H9 (cell line): ENCODE data around the gene NT5DC1. TPM values are rescaled to one million over a fixed set of nuclear protein-coding genes. Genes with fewer than 3 reads are reported as not detected.

Experiments used
- DNase-seq: peaks from one replicate; pipeline ENCODE4 v3.0.0-alpha.2; 2017
- H2AFZ ChIP-seq: one replicate; pipeline ENCODE4 v1.6.1; 2013; ENCODE audit warnings: mild to moderate bottlenecking, low read length, control low read depth, moderate library complexity
- H2AK5ac ChIP-seq: 2 replicates; pipeline ENCODE4 v1.6.1; 2013; ENCODE audit warnings: low read length, control low read depth, mixed read lengths; ENCODE audit not compliant: insufficient read length
- H2BK120ac ChIP-seq: one replicate; pipeline ENCODE4 v1.6.1; 2013; ENCODE audit warnings: low read depth, mild to moderate bottlenecking, low read length, control low read depth, inconsistent platforms; ENCODE audit not compliant: poor library complexity, severe bottlenecking
- H2BK12ac ChIP-seq: 2 replicates; pipeline ENCODE4 v1.6.1; 2013; ENCODE audit warnings: low read length, control low read depth, mixed read lengths, low read depth; ENCODE audit not compliant: insufficient read length
- H2BK15ac ChIP-seq: 2 replicates; pipeline ENCODE4 v1.6.1; 2013; ENCODE audit warnings: low read depth, low read length, control low read depth
- H2BK20ac ChIP-seq: one replicate; pipeline ENCODE4 v1.6.1; 2013; ENCODE audit warnings: low read depth, mild to moderate bottlenecking, low read length, control low read depth, inconsistent platforms; ENCODE audit not compliant: poor library complexity, severe bottlenecking
- H2BK5ac ChIP-seq: 2 replicates; pipeline ENCODE4 v1.6.1; 2013; ENCODE audit warnings: low read length, control low read depth, mixed read lengths; ENCODE audit not compliant: insufficient read length
- H3K14ac ChIP-seq: 2 replicates; pipeline ENCODE4 v1.6.1; 2013; ENCODE audit warnings: low read length, control low read depth; ENCODE audit not compliant: insufficient read depth
- H3K18ac ChIP-seq: 2 replicates; pipeline ENCODE4 v1.6.1; 2013; ENCODE audit warnings: low read depth, mild to moderate bottlenecking, mixed read lengths, low read length, control low read depth; ENCODE audit not compliant: insufficient read length
- H3K23ac ChIP-seq: 2 replicates; pipeline ENCODE4 v1.6.1; 2013; ENCODE audit warnings: low read length, control low read depth, mixed read lengths, low read depth; ENCODE audit not compliant: insufficient read length
- H3K23me2 ChIP-seq: 2 replicates; pipeline ENCODE4 v1.6.1; 2013; ENCODE audit warnings: low read depth, mild to moderate bottlenecking, mixed read lengths, low read length, control low read depth; ENCODE audit not compliant: insufficient read length, poor library complexity, severe bottlenecking
- H3K27ac ChIP-seq: 2 replicates; pipeline ENCODE4 v1.5.1; 2013; ENCODE audit warnings: low read length, control low read depth, mixed read lengths, low read depth; ENCODE audit not compliant: insufficient read length
- H3K27me3 ChIP-seq: 2 replicates; pipeline ENCODE4 v1.6.1; 2013; ENCODE audit warnings: low read length, control low read depth, inconsistent platforms; ENCODE audit not compliant: insufficient read depth
- H3K4ac ChIP-seq: 2 replicates; pipeline ENCODE4 v1.6.1; 2013; ENCODE audit warnings: low read depth, mild to moderate bottlenecking, control low read depth, inconsistent platforms, low read length, moderate library complexity
- H3K4me1 ChIP-seq: 2 replicates; pipeline ENCODE4 v1.6.1; 2013; ENCODE audit warnings: low read length, control low read depth, inconsistent platforms; ENCODE audit not compliant: insufficient read depth
- H3K4me2 ChIP-seq: 2 replicates; pipeline ENCODE4 v1.6.1; 2013; ENCODE audit warnings: low read length, control low read depth, mixed read lengths; ENCODE audit not compliant: insufficient read length, insufficient read depth
- H3K56ac ChIP-seq: 2 replicates; pipeline ENCODE4 v1.6.1; 2013; ENCODE audit warnings: low read depth, mild to moderate bottlenecking, mixed read lengths, low read length, control low read depth; ENCODE audit not compliant: insufficient read length
- H3K79me1 ChIP-seq: 2 replicates; pipeline ENCODE4 v1.6.1; 2013; ENCODE audit warnings: low read depth, mild to moderate bottlenecking, moderate library complexity, low read length, control low read depth, inconsistent platforms; ENCODE audit not compliant: insufficient read depth, poor library complexity, severe bottlenecking
- H3K79me2 ChIP-seq: 2 replicates; pipeline ENCODE4 v1.6.1; 2013; ENCODE audit warnings: low read length, control low read depth, inconsistent platforms; ENCODE audit not compliant: insufficient read depth
- H3K9ac ChIP-seq: 2 replicates; pipeline ENCODE4 v1.6.1; 2013; ENCODE audit warnings: low read length, control low read depth, mixed read lengths; ENCODE audit not compliant: insufficient read length; ENCODE audit errors: extremely low read depth
- H3K9me3 ChIP-seq: one replicate; pipeline ENCODE4 v1.6.1; 2013; ENCODE audit warnings: low read depth, low read length, inconsistent platforms; ENCODE audit not compliant: control insufficient read depth
- H3T11ph ChIP-seq: one replicate; pipeline ENCODE4 v1.6.1; 2013; ENCODE audit warnings: mild to moderate bottlenecking, low read length, control low read depth, inconsistent platforms
- H4K20me1 ChIP-seq: one replicate; pipeline ENCODE4 v1.6.1; 2013; ENCODE audit not compliant: control insufficient read depth, insufficient read length, insufficient read depth
- H4K5ac ChIP-seq: 2 replicates; pipeline ENCODE4 v1.6.1; 2013; ENCODE audit warnings: low read depth, mild to moderate bottlenecking, mixed read lengths, low read length, control low read depth; ENCODE audit not compliant: insufficient read length
- H4K8ac ChIP-seq: replicated peaks from 2 replicates; pipeline ENCODE4 v1.6.1; 2013; ENCODE audit warnings: low read length, control low read depth, mixed read lengths, low read depth; ENCODE audit not compliant: insufficient read length
- H4K91ac ChIP-seq: 2 replicates; pipeline ENCODE4 v1.6.1; 2013; ENCODE audit warnings: low read depth, mild to moderate bottlenecking, moderate library complexity, mixed read lengths, low read length, control low read depth; ENCODE audit not compliant: insufficient read length
- H3K27ac Mint-ChIP-seq, 3 experiments: 2 replicates in 2 of 3; 3 replicates in 1 of 3; pipeline ENCODE4 v1.8.0; 2020 to 2021; ENCODE audit warnings: mixed read lengths in 3 of 3, mild to moderate bottlenecking in 1 of 3, moderate library complexity in 1 of 3
- H3K27me3 Mint-ChIP-seq: 2 replicates; pipeline ENCODE4 v1.8.0; 2021; ENCODE audit warnings: low read depth, mild to moderate bottlenecking, moderate library complexity, mixed read lengths
- H3K36me3 Mint-ChIP-seq, 3 experiments: 2 replicates in 2 of 3; 3 replicates in 1 of 3; pipeline ENCODE4 v1.8.0; 2020 to 2021; ENCODE audit warnings: low read depth in 3 of 3, mixed read lengths in 3 of 3; ENCODE audit not compliant: insufficient read depth in 1 of 3
- H3K4me1 Mint-ChIP-seq, 2 experiments: 2 replicates each; pipeline ENCODE4 v1.8.0; 2020; ENCODE audit warnings: mixed read lengths in 2 of 2
- H3K4me3 Mint-ChIP-seq, 2 experiments: 2 replicates in 1 of 2; 3 replicates in 1 of 2; pipeline ENCODE4 v1.8.0; 2020 to 2021; ENCODE audit warnings: mild to moderate bottlenecking in 2 of 2, mixed read lengths in 2 of 2, moderate library complexity in 1 of 2
- H3K9me3 Mint-ChIP-seq, 2 experiments: 2 replicates in 1 of 2; 3 replicates in 1 of 2; pipeline ENCODE4 v1.8.0; 2020; ENCODE audit warnings: mild to moderate bottlenecking in 2 of 2, mixed read lengths in 2 of 2, moderate library complexity in 1 of 2
- CTCF ChIP-seq: fragments of 200-600 bp; sonication (generic); conservative IDR thresholded peaks from 3 replicates; pipeline ENCODE4 v1.8.0; 2021; ENCODE audit warnings: antibody characterized with exemption, mild to moderate bottlenecking
- WGBS: extraction: QIAGEN DNeasy Blood & Tissue Kit; methylation state at CpG from one replicate; pipeline ENCODE4 v1.1.7; 2013; ENCODE audit warnings: missing lambda C conversion rate, low lambda C conversion rate, mixed read lengths; ENCODE audit not compliant: insufficient read length; ENCODE audit errors: extremely low coverage; 5-methylcytosine and 5-hydroxymethylcytosine counted together
- total RNA-seq: library from RNA; stranded (reverse); gene quantifications from 2 replicates; pipeline ENCODE4 v1.2.1, GENCODE V29; 2021

The NT5DC1 gene
- total RNA-seq, 1 experiment from 2014 or later, result 64.9 TPM

- Histone ChIP-seq H2AK5ac (no peak overlapping the region), H3K18ac (no peak overlapping the region), H3K56ac (no peak overlapping the region), H4K20me1 (no peaks in the 10 kb centered on the region), H3T11ph (no peak overlapping the region), H2BK15ac (no peak overlapping the region), H3K4me2 (peak overlapping the region; percentile 87), H3K27me3 (no peaks in the 10 kb centered on the region), H3K23me2 (peaks cover 10% of the 10 kb centered on the region), H2AFZ (no peak overlapping the region), H2BK12ac (no peak overlapping the region), H3K27ac (no peak overlapping the region), H3K9ac (peak overlapping the region; percentile 93), H3K79me1 (peaks cover 6% of the 10 kb centered on the region), H3K9me3 (no peaks in the 10 kb centered on the region), H2BK20ac (no peak overlapping the region), H3K4ac (no peak overlapping the region), H4K5ac (no peak overlapping the region), H4K8ac (no peak overlapping the region), H2BK120ac (no peak overlapping the region), H3K79me2 (peaks cover 15% of the 10 kb centered on the region), H2BK5ac (no peak overlapping the region), H3K23ac (no peak overlapping the region), H3K14ac (no peak overlapping the region), H4K91ac (no peak overlapping the region), H3K4me1 (peaks cover 3% of the 10 kb centered on the region; the same call in 1 of the 2 replicates)
- no CpG with 5 or more reads among the region's 11 CpGs for WGBS
- Mint-ChIP-seq H3K9me3 (no peaks in the 10 kb centered on the region), H3K27me3 (no peaks in the 10 kb centered on the region; the same call in 1 of the 2 replicates), H3K4me1 (peaks cover 44 to 48% of the 10 kb centered on the region in 2 experiments), H3K27ac (0 out of 7 replicates have a peak overlapping the region, but pooled peaks of 1 of the 3 experiments have one; percentile 100), H3K36me3 (peaks cover 6 to 34% (median 28%) of the 10 kb centered on the region in 3 experiments; a peak in 6 of 7 replicates), H3K4me3 (peak overlapping the region; percentile 96 to 99)
- TF ChIP-seq CTCF, result no peak
- DNase-seq, result no peak
These were observed 177.8 kb downstream of the NT5DC1 start for GRCh38 chr6:116278481-116278829.
